ENCODE results near the gene FOXE3.

FOXE3 gene

GRCh38 chr1:47406966-47407365 lies 9.1 kb upstream of the FOXE3 start:
- DNase-seq, result no peak

DNA sequence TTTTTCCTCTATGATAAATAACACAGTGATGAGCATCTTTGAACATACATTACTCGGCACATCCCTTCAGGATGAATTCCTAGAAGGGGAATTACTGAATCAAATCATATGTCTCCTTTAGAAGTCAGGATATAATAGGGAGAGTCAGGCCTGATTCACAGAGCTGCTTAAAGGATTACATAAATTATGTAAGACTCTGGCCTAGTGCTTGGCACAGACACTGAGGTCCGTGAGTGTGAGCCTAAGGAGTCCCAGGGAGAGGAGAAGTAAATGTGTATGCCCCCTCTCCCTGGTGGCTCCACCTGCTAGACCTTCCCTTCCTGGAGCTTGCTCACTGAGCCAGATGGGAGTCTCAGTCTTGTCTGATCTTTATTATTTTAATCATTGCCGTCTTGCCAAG lies 8.6 kb upstream of the FOXE3 start:
- DNase-seq, result no peak

- no peak for DNase-seq
Measured at GRCh38 chr1:47409311-47410067, 6.6 kb upstream of the FOXE3 start.

GRCh38 chr1:47410068-47410455 lies 6.0 kb upstream of the FOXE3 start:
- no peak for DNase-seq

GRCh38 chr1:47411436-47411835 lies 4.6 kb upstream of the FOXE3 start:
- no peak for DNase-seq

DNA sequence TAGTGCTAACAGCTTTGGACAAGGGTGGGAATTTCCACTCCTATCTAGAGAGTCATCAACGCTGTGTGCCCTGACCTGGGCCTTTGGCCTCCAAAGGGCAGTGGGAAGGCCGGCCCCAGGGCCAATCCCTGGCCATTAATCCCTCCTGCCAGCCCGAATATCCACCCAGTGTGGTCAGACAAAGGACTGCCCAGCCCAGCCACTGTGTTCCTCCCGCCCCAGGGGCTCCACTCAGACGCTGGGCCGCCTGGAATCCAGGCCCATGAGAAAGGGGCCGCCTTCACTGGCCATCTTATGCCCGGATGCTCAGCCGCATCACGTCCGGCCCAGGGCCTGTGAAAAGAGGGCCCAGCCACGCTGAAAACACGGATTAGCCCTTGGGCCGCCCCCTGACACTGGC lies 3.6 kb upstream of the FOXE3 start:
- DNase-seq, result no peak

DNA sequence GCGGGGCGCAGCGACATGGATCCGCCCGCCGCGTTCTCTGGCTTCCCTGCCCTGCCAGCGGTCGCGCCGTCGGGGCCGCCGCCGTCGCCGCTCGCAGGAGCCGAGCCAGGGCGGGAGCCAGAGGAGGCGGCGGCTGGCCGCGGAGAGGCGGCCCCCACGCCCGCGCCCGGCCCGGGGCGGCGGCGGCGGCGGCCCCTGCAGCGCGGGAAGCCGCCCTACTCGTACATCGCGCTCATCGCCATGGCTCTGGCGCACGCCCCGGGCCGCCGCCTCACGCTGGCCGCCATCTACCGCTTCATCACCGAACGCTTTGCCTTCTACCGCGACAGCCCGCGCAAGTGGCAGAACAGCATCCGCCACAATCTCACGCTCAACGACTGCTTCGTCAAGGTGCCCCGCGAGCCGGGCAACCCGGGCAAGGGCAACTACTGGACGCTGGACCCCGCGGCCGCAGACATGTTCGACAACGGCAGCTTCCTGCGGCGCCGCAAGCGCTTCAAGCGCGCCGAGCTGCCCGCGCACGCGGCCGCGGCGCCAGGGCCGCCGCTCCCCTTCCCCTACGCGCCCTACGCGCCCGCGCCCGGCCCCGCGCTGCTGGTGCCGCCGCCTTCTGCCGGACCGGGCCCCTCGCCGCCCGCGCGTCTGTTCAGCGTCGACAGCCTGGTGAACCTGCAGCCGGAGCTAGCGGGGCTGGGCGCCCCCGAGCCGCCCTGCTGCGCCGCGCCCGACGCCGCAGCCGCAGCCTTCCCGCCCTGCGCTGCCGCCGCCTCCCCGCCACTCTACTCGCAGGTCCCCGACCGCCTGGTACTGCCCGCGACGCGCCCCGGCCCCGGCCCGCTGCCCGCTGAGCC lies 459 bp downstream of the FOXE3 start:
- DNase-seq, result peak; percentile 36

- DNase-seq, result no peak
Measured at GRCh38 chr1:47417170-47418044, 1.3 kb downstream of the FOXE3 start.

DNA sequence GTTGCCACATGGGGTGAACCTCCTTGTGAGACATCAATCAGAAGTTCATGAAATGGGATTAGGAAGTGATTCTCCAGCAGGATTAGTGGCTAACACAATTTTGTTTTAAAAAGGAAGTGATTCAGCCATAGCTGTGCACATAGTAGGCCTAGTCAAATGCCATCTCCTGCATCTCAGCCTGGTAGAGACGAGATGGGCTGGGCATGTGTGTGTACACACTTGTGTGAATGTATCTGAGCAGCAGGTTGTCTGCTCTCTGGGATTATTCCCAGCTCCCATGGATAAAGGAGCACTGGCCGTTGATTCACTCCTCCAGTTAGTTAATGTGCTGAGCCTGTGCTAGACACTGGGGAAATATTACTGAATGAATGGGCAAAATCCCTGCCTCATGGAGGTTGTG lies 2.0 kb downstream of the FOXE3 start:
- no peak for DNase-seq

DNA sequence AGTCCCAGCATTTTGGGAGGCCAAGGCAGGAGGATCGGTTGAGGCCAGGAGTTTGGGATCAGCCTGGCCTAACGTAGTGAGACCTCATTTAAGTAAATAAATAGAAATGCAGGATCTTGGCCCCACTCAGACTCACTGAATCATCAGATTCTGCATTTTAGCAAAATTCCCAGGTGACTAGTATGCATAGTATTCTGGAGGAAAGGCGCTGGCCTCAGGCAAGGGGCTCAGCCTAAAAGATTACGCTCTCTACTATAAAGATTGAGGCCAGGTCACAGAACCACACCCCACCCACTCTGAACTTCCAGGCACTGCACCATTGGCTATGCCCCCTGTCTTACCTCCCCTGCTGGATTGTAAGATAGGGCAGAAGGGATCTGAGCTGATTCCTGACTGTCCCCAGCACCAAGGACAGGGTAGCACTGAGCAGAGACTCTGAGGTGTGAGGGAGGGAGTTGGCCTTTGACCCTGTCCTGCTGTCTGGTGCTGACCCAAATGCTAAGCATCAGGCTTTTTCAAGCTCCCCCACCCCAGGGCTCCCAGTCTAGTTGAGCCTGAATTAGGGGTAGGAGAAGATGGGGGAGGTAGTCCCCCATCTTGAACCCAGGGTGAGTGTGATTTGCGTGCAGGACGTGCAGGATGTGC lies 2.7 kb downstream of the FOXE3 start:
- no peak for DNase-seq

DNA sequence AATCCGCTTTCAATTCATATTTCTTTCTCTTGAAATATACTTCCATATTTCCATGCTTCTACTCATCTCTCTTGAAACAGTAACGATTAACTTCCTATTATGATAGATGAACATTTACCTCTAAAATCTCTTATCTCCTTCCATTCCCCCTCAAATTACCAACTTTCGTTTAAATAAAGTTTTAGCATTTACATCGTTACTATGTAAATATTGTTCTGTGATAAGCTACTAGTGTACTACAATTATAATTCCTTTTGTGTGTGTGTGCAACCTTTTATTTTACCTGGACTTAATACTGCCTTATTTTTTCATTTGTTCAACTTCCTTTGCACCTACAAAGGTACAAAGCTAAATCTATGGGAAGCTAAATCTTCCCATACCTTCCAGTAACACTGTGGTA lies 4.5 kb downstream of the FOXE3 start:
- DNase-seq, result no peak

- no peak for DNase-seq
Measured at GRCh38 chr1:47423872-47424271, 7.8 kb downstream of the FOXE3 start.

DNA sequence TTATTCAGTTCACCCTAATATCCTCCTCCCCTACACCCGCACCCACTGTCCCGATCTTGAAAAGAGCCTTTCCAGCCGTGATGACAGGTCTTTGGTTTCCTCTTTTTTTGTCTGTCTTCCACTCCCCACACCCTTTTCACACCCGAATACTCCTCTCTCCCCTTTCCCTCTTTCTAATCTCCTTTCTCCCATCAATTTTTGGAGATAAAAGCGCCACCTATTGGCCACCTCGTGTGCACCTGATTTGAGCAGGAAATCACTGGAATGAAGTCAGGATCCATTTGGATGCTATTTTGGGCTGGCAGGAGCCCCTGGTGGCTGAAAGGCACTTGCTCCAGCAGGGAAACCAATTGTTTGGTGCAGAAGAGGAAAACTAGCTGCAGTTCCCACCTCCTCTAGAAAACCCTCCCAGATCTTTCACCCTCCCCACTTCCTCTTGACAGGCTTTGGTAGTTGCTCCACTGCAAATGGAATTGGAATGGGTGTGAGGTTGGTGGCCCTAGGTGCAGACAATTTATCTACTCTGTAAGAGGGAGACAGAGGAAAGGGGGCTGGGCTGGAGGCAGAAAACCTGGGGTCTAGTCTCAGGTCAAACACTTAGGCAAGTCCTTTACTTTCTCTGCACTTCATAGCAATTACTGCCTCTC lies 8.4 kb downstream of the FOXE3 start:
- peak; percentile 64 for DNase-seq

- no peak for DNase-seq
Measured at GRCh38 chr1:47431534-47431933, 15.4 kb downstream of the FOXE3 start.

- DNase-seq, result no peak
Measured at GRCh38 chr1:47432071-47433036, 16.3 kb downstream of the FOXE3 start.

DNA sequence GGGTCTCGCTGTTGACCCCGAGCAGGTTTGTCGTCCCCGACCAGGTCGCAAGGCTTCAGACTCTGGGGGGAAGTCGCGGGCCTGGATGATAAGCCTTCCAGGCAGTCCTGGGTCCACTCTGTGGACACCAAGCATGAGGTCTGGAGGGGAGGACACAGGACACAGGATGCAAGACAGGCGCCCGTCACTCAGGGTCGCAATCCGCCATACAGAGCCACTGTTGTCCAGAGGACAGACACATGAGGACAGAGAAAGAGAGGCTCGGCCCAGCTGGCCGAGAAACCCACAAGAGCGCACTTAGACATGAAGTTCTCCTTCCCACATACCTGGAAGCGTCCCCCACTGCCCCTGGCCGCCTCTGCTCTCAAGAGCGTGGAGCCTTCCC lies 16.9 kb downstream of the FOXE3 start:
- no peak for DNase-seq

- DNase-seq, result no peak
Measured at GRCh38 chr1:47433477-47434050, 17.5 kb downstream of the FOXE3 start.

DNA sequence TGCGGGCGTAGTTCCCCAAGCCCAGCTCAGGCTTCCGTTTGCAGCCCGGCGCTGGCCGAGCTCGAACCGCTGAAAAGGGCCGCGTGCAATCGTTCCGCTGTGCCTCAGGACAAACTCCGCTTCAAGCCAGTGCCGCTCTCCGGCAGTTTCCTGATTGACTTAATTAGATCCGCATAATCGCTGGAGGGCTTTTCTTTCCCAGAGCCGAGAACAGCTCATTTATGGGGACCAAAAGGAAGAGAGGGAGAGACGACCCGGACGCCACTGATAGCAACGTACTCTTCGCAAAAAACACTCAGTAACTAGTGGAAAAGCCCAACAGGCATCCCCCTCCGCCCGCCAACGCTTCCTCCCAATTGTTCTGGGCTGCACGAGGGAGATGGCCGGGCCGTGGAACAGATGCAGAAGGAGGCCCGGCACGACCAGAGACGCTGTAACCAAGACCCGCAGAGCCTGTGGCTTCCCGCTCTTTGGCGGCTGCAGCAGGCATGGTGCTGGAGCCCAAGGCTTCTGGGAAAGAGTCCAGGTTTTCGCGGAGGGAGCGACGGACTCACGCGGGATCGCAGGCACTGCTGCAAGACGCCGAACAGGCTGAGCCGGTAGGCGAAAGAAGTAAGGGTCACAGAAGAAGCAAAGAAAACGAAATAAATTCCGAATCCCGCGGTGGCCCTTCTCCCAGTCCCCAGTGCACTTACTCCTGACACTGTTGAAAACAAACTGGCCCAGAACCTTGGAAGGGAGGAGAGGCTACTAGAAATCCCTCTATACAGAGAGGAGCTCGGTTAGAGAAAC lies 18.2 kb downstream of the FOXE3 start:
- DNase-seq, result no peak

DNA sequence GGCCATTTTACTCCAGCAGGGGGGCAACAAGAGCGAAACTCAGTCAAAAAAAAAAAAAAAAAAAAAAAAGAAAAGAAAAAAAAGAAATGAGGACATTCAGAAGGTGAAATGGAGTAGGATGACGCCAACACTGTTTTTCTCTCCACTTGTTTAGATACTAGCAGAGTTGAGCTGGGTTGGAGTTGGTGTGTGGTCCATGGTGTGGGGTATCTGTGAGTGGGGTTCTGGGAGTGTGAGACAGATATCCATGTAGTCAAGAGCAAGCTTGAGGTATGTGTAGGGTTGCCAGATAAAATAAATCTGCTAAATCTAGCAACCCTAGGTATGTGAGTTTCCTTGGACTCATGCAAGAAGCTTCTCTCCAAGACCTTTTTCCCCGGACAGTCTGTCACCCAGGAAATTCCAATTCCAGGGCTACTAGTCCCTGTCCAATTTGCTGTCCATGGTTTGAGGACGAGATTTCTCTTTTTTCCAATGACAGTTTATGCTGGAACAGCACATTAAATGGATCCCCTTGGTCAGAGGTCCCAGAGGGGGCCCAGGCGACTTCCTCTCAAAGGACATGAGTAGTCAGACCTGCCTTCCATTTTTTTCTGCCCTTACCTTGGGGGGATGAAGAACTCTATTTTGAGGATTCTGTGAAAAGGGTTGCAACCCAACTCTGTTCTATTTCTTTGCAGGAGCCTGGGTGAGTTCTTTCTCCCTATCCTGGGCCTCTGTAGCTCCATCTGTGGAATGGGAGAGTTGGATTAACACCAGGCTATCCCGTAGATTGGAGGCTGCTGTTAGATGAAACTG lies 19.6 kb downstream of the FOXE3 start:
- no peak for DNase-seq
